Neural progenitor cell (in vitro differentiated cells): ENCODE data around the gene PCED1A.
A peak's percentile ranks its signal among the peaks of the same experiment; 100 is the strongest.

ENCODE experiments used
- EZH2 ChIP-seq: fragments of 200-600 bp; sonication (generic); IDR thresholded peaks from 2 replicates; pipeline ENCODE4 v1.6.1; 2017; ENCODE audit warnings: antibody characterized with exemption, mild to moderate bottlenecking, moderate library complexity
- EZH2phosphoT487 ChIP-seq: fragments of 200-600 bp; sonication (generic); IDR thresholded peaks from 2 replicates; pipeline ENCODE4 v1.6.1; 2017; ENCODE audit warnings: antibody characterized with exemption
- TF ChIP-seq, protein P1 (sequence below): fragments of 200-600 bp; sonication (generic); IDR thresholded peaks from 2 replicates; pipeline ENCODE4 v1.5.1; 2017; ENCODE audit warnings: antibody characterized with exemption, mild to moderate bottlenecking

DNA sequence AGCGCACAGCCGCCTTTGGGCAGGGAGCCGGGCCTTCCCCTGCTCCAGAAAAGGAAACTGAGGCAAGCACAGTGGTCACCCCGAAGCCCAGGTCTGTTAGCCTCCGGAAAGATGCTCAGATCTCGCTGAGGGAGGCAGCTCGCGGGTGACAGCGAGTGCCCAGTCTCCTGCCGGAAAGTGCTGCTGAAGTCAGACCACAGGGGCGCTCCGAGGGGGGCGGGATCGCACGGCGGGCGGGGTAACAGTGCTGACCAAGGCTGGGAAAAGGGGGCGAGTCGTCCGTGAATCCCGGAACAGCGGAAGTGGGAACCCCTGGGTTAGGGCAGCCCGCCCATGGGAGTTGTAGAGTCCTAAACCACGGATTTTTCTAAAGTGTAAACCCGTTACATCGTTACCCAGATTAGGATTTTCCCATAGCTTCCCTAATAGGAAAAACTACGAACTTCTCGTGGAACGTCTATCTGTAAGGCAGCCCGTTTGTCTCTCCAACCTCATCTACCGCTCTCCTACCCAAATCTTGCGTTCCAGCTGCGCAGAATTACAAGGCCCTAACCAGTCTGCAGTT, 594 bp upstream of the PCED1A start:
- TF ChIP-seq, protein P1, sequence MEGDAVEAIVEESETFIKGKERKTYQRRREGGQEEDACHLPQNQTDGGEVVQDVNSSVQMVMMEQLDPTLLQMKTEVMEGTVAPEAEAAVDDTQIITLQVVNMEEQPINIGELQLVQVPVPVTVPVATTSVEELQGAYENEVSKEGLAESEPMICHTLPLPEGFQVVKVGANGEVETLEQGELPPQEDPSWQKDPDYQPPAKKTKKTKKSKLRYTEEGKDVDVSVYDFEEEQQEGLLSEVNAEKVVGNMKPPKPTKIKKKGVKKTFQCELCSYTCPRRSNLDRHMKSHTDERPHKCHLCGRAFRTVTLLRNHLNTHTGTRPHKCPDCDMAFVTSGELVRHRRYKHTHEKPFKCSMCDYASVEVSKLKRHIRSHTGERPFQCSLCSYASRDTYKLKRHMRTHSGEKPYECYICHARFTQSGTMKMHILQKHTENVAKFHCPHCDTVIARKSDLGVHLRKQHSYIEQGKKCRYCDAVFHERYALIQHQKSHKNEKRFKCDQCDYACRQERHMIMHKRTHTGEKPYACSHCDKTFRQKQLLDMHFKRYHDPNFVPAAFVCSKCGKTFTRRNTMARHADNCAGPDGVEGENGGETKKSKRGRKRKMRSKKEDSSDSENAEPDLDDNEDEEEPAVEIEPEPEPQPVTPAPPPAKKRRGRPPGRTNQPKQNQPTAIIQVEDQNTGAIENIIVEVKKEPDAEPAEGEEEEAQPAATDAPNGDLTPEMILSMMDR, result no peak
- TF ChIP-seq EZH2 (no peak), EZH2phosphoT487 (peak; percentile 16)
